Central memory CD8-positive, alpha-beta T cell (primary cell): ENCODE data around the gene ZNF860.
"Not testable (repeated sequence)": the region's sequence is repeated elsewhere in the genome, so short reads cannot be mapped to it uniquely, and the experiment has no call there.

ENCODE experiments used
- ATAC-seq: fragments of 150-1000 bp; cut with Tn5 transposase; replicated peaks from 2 replicates; pipeline ENCODE4 v1.10.0; 2022; ENCODE audit warnings: mild to moderate bottlenecking, moderate FRiP score, moderate number of reproducible peaks; ENCODE audit not compliant: poor library complexity, severe bottlenecking; ENCODE audit errors: extremely low read depth
- DNase-seq, 2 donors: peaks; one replicate each; pipeline ENCODE4 v3.0.0; 2021; ENCODE audit warnings: low spot score in 2 of 2
- H3K27ac Mint-ChIP-seq: one replicate; pipeline ENCODE4 v1.8.0; 2022; ENCODE audit warnings: low read depth, mild to moderate bottlenecking, moderate library complexity, mixed read lengths
- H3K27me3 Mint-ChIP-seq: one replicate; pipeline ENCODE4 v1.8.0; 2022; ENCODE audit warnings: mixed read lengths
- H3K36me3 Mint-ChIP-seq: one replicate; pipeline ENCODE4 v1.8.0; 2022; ENCODE audit warnings: mild to moderate bottlenecking, moderate library complexity, mixed read lengths; ENCODE audit not compliant: insufficient read depth
- H3K4me1 Mint-ChIP-seq: one replicate; pipeline ENCODE4 v1.8.0; 2022; ENCODE audit warnings: mixed read lengths
- H3K4me3 Mint-ChIP-seq: one replicate; pipeline ENCODE4 v1.8.0; 2022; ENCODE audit warnings: mild to moderate bottlenecking, moderate library complexity, mixed read lengths
- H3K9me3 Mint-ChIP-seq: one replicate; pipeline ENCODE4 v1.8.0; 2022; ENCODE audit warnings: mixed read lengths

The ZNF860 gene

GRCh38 chr3:31985831-31986230 is 4.3 kb downstream of the ZNF860 start:
- H3K27ac Mint-ChIP-seq = no peak overlapping the region
- H3K4me1 Mint-ChIP-seq = peaks cover 5% of the 10 kb centered on the region
- no peaks in the 10 kb centered on the region for H3K36me3 Mint-ChIP-seq
- H3K4me3 Mint-ChIP-seq = no peak overlapping the region
- ATAC-seq (no peak), DNase-seq (no peak)
- H3K27me3 Mint-ChIP-seq = peaks cover 45% of the 10 kb centered on the region
- no peaks in the 10 kb centered on the region for H3K9me3 Mint-ChIP-seq

- no peak overlapping the region for H3K4me3 Mint-ChIP-seq
- ATAC-seq (no peak), DNase-seq (no peak)
- no peak overlapping the region for H3K27ac Mint-ChIP-seq
- H3K4me1 Mint-ChIP-seq = no peaks in the 10 kb centered on the region
- no peaks in the 10 kb centered on the region for H3K36me3 Mint-ChIP-seq
- no peaks in the 10 kb centered on the region for H3K9me3 Mint-ChIP-seq
- peaks cover 27% of the 10 kb centered on the region for H3K27me3 Mint-ChIP-seq
These were observed 6.7 kb downstream of the ZNF860 start for GRCh38 chr3:31988271-31988670.

- not testable (repeated sequence) for DNase-seq, H3K27ac Mint-ChIP-seq, H3K9me3 Mint-ChIP-seq, H3K4me1 Mint-ChIP-seq, H3K4me3 Mint-ChIP-seq, ATAC-seq, H3K36me3 Mint-ChIP-seq
- peaks cover 11% of the 10 kb centered on the region for H3K27me3 Mint-ChIP-seq
These were observed 11.4 kb downstream of the ZNF860 start for GRCh38 chr3:31992995-31993394.

GRCh38 chr3:31993843-31994242 is 12.3 kb downstream of the ZNF860 start:
- Mint-ChIP-seq H3K4me1 (no peaks in the 10 kb centered on the region), H3K27ac (no peak overlapping the region), H3K27me3 (peaks cover 17% of the 10 kb centered on the region), H3K9me3 (no peaks in the 10 kb centered on the region), H3K36me3 (no peaks in the 10 kb centered on the region), H3K4me3 (no peak overlapping the region)
- ATAC-seq = no peak
- no peak for DNase-seq

- H3K27me3 Mint-ChIP-seq = peaks cover 20% of the 10 kb centered on the region
- not testable (repeated sequence) for H3K27ac Mint-ChIP-seq, ATAC-seq, H3K4me1 Mint-ChIP-seq, H3K4me3 Mint-ChIP-seq, DNase-seq, H3K9me3 Mint-ChIP-seq, H3K36me3 Mint-ChIP-seq
These were observed 13.5 kb downstream of the ZNF860 start for GRCh38 chr3:31995026-31995425.

GRCh38 chr3:31996195-31996594 is 14.6 kb downstream of the ZNF860 start:
- Mint-ChIP-seq H3K4me1 (no peaks in the 10 kb centered on the region), H3K27ac (no peak overlapping the region), H3K36me3 (no peaks in the 10 kb centered on the region), H3K4me3 (no peak overlapping the region), H3K9me3 (no peaks in the 10 kb centered on the region), H3K27me3 (peaks cover 20% of the 10 kb centered on the region)
- no peak for ATAC-seq
- DNase-seq = no peak

- no peak overlapping the region for H3K4me3 Mint-ChIP-seq
- no peaks in the 10 kb centered on the region for H3K4me1 Mint-ChIP-seq
- H3K36me3 Mint-ChIP-seq = no peaks in the 10 kb centered on the region
- no peak overlapping the region for H3K27ac Mint-ChIP-seq
- DNase-seq (no peak), ATAC-seq (no peak)
- peaks cover 29% of the 10 kb centered on the region for H3K27me3 Mint-ChIP-seq
- no peaks in the 10 kb centered on the region for H3K9me3 Mint-ChIP-seq
These were observed 15.9 kb downstream of the ZNF860 start for GRCh38 chr3:31997500-31997899.

GRCh38 chr3:31999907-32000439 is 18.4 kb downstream of the ZNF860 start:
- Mint-ChIP-seq H3K4me1 (no peaks in the 10 kb centered on the region), H3K4me3 (no peak overlapping the region), H3K36me3 (no peaks in the 10 kb centered on the region), H3K9me3 (no peaks in the 10 kb centered on the region), H3K27me3 (peaks cover 38% of the 10 kb centered on the region), H3K27ac (no peak overlapping the region)
- ATAC-seq (no peak), DNase-seq (no peak)

- H3K4me3 Mint-ChIP-seq = no peak overlapping the region
- no peaks in the 10 kb centered on the region for H3K36me3 Mint-ChIP-seq
- no peak overlapping the region for H3K27ac Mint-ChIP-seq
- H3K4me1 Mint-ChIP-seq = no peaks in the 10 kb centered on the region
- no peak for ATAC-seq
- no peak for DNase-seq
- H3K9me3 Mint-ChIP-seq = no peaks in the 10 kb centered on the region
- peaks cover 39% of the 10 kb centered on the region for H3K27me3 Mint-ChIP-seq
These were observed 19.3 kb downstream of the ZNF860 start for GRCh38 chr3:32000877-32001276.

- no peak for DNase-seq
- Mint-ChIP-seq H3K4me3 (no peak overlapping the region), H3K9me3 (no peaks in the 10 kb centered on the region), H3K4me1 (no peaks in the 10 kb centered on the region), H3K27ac (no peak overlapping the region), H3K36me3 (no peaks in the 10 kb centered on the region), H3K27me3 (peaks cover 58% of the 10 kb centered on the region)
- ATAC-seq = no peak
These were observed 21.2 kb downstream of the ZNF860 start for GRCh38 chr3:32002561-32003368.

GRCh38 chr3:32003380-32003779 is 21.8 kb downstream of the ZNF860 start:
- Mint-ChIP-seq H3K27ac (no peak overlapping the region), H3K4me1 (no peaks in the 10 kb centered on the region), H3K27me3 (peaks cover 56% of the 10 kb centered on the region), H3K36me3 (no peaks in the 10 kb centered on the region), H3K9me3 (no peaks in the 10 kb centered on the region), H3K4me3 (no peak overlapping the region)
- no peak for ATAC-seq
- no peak for DNase-seq

- Mint-ChIP-seq H3K36me3 (no peaks in the 10 kb centered on the region), H3K9me3 (no peaks in the 10 kb centered on the region), H3K4me1 (no peaks in the 10 kb centered on the region), H3K27ac (no peak overlapping the region), H3K27me3 (peaks cover 49% of the 10 kb centered on the region), H3K4me3 (no peak overlapping the region)
- no peak for ATAC-seq
- no peak for DNase-seq
These were observed 22.7 kb downstream of the ZNF860 start for GRCh38 chr3:32004113-32004765.

- ATAC-seq (no peak), DNase-seq (no peak)
- H3K36me3 Mint-ChIP-seq = no peaks in the 10 kb centered on the region
- no peak overlapping the region for H3K27ac Mint-ChIP-seq
- H3K4me3 Mint-ChIP-seq = no peak overlapping the region
- no peaks in the 10 kb centered on the region for H3K4me1 Mint-ChIP-seq
- no peaks in the 10 kb centered on the region for H3K9me3 Mint-ChIP-seq
- peaks cover 55% of the 10 kb centered on the region for H3K27me3 Mint-ChIP-seq
These were observed 27.6 kb downstream of the ZNF860 start for GRCh38 chr3:32009101-32009500.
